Measurements from ENCODE around the gene E2F4.
A peak's percentile ranks its signal among the peaks of the same experiment; 100 is the strongest.

The E2F4 gene

DNA sequence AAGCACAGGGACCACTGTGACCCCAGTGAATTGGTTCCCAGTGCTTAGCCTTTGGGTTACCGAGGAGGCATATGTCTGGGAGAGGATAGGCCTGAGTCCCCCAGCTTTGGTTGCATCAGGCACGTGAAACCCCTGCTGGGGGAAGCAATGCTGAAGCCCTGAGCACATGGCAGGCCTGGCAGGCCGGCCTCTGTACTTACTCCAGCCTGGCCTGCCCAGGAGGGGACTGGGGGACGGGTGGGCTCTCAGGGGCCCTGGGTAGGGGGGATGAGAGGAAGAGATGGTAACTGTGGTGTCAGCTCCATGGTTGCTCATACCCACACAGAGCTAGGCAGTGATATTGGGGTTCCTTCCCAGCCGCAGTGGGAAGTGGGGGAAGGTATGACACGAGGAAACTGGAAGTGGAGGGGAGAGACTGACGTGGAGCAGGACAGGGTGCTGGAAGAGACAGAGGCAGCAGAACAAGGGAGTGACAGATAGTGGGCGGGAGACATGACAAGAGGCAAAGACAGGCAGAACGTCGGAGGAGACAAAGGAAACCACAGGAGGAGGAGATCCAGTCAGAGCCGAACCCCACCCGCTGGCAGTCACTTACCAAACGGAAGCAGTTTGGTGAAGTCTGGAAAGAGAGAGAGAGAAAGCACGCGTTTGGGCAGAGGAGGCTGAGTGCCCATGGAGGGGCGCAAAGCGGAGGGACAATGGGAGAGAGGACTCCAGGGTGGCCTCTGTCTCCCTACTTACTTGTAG lies 44.0 kb downstream of the E2F4 start:
- DNase-seq (ENCODE audit: low read depth) = no peak

DNA sequence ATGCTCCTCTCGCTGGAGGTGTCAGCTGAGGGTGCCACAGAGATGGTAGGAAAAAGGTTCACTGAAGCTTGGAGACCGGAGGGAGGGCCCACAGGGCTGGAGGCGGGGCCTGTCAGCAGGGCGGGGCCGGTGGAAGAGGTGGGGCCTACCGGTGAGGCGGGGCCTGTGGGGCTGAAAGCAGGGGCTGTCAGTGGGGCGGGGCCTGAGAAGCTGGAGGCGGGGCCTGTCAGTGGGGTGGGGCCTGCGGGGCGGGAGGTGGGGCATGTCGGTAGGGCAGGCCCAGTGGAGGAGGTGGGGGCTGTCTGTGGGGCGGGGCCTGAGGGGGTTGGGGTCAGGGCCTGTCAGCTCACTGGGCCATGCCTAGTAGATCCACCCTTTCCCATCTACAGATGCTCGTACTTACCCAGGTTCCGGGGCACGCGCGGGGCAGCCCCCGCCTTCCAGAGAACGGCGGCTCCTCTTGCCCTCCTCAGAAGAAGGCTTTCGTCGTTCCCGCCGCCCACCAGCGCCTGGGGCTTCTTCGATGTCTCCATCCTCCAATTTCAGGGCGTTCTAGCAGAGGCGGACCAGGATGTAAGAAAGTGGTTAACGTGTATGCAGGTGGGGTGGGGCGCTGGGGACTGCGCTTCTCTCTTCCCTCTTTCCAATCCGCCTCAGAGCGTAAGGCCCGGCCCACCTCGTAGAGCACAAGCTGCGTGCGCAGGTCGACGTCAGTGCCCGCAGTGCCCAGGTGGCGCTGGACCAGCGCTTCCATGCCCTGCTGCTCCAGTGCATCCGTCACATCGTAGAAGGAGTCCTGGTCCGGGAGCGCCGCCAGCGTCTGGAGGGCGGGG lies 44.8 kb downstream of the E2F4 start:
- DNase-seq (ENCODE audit: low read depth) = peak; percentile 49

DNA sequence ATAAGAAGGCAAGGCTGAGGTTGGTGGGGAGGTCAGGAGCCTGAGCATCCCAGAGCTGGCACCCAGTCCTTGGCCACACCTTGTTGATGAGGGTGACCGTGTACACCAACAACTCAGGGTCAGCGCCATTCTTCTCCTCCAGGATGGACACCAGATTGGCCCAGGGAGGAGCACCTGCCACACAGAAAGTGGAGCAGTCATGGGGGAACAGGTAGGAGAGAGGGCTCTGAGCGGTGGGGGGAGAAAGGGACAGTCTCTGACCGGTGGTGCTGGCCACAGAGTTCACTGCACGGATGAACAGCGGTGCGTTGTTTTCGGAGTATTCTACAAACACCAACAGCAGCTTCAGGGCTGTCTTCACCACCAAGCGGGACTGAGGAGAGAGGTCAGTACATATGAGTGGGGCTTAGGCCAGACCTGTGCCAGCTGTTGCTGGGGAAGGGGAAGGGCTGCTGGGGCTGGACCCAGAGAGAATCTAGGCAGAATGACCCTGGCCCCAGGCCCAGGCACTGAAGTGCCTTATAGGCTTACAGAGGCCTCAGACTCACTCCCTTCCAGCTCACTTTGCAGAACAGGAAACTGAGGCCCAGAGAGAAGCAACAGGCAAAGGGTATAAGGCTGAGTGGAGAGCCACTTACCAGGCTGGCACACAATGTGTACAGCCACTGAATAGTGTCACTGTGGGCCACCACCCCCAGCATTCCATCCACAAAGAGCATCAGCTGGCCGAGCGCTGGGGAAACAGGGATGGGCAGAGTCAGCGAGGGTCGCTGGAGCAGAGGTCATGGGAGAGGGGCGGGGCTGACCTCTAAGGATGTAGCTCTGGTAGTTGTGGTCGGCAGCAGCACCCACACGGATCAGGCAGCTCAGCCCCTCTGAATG lies 45.7 kb downstream of the E2F4 start:
- no peak for DNase-seq (ENCODE audit: low read depth)

DNA sequence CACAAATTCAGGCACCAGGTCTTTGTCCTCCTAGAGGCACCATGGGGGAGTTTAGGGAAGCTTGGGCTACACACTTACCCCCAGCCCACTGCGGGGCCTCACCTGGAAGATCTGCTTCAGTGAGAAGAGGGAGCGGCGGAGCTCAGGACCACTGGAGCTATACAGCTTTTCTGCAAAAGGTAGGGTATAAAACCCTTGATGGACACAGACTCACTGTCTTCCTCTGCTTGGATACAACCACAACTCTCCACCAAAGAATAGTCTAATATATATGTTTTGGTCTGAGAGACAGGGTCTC lies 46.3 kb downstream of the E2F4 start:
- no peak for DNase-seq (ENCODE audit: low read depth)

DNA sequence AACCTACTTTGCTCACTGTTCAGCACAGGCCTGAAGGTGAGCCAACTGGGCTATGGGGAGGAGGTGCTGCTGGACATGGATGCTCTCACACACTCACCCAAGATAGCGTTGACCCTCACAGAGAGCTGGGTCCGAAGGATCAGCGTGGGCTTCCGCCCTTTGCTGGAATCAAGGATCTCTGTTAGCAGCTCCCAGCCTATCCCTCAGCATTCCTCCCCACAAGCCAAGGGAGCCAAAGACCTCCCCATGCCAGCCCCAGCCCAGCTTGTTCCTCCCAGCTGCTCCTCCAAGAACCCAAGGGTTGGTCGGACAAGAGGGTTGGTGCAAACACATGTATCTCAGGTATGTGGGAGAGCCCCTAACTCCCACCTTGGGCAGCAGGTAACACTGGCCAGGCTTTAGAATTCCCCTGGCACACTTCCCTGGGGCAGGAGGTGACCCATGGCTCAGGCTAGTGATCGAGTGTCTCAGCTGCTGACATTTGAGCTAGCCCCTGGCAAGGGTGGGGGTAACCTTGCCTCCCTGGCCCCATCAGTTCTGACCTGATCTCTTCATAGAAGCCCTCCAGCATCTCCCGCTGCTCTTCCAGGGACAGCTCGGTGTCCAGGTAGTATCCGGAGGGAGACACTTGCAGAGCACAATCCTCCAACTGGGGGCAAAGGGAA lies 47.0 kb downstream of the E2F4 start:
- no peak for DNase-seq (ENCODE audit: low read depth)

DNA sequence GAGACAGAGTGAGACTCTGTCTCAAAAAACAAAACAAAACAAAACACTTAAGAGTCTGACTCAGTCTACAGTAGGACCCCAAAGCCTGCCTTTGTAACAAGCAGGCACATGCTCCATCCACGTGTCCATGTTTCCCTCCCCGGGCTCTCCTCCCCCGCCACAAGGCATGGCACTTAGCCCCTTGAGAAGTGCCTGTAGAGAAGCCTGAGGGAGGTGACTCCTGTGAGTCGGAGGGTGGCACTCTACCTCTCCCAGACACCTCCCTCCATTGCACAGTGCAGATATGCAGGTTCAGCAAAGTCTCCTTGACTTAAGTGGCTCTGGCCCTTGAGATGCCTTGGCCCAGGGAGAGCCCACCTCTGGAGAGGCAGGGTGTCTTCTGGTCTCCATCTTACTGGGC lies 48.6 kb downstream of the E2F4 start:
- no peak for DNase-seq (ENCODE audit: low read depth)

DNA sequence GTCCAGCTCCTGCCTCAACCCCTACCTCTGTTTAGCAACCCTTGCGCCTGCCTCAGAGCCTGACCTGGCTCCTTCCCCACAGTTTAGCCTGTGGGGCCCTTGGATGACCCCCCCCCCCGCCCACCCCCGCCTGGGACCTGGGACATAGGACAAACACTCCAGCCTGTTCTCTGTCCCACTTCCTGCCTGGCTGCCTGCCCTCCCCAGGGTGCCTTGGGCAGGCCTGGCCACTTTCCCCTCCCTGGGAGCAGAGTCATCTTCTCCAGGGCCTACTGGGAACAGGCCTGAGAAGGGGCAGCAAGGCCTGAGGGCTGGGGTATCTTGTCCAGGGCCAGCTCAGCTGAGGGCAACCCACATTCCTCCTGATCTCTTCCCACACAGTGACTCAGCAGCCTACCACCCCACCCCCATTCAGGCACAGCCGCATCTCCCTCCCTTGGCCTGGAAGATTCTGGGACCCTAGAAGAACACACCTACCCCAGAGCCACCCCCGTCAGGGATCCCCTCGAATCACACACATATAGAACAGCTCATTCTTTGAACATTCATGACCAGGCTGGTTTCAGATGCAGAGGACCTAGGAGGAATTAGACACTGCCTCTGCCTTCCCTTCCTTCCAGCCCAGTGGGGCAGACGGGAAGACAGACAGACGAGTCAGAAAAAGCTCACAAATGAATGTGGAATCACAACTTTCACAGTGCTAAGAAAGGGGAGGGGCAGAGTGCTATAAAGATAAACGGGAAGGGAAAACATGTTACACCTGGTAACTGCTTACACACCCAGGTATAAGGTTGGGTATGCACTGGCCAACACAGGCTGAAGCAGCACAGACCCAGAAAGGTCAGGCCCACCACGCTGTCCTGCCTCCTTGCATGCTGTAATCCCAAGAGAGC lies 49.3 kb downstream of the E2F4 start:
- DNase-seq (ENCODE audit: low read depth) = peak; percentile 91

DNA sequence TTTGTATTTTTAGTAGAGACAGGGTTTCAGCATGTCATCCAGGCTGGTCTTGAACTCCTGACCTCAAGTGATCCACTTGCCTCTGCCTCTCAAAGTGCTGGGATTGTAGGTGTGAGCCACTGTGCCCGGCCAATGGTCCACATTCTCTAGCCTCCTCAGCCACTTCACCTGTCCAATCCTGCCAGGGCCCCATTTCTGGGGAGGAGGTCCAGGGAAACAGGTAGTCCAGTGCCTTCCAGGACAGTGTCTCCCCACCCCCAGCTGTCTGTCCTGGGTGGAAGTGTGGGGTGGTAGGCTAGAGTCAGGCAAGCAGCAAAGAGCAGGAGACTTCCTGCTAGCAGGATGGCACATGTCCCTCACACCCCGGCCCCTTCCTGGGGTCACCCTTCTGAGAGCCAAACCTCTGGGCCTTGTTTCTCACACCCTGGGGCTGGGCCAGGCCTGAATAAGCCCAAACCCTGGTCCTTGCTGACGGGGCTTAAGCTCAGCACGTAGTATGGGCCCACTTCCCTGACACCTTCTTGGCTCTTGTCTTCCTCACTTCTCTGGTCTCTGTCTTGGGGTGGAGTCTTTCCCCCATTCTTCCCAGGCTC lies 50.3 kb downstream of the E2F4 start:
- no peak for DNase-seq (ENCODE audit: low read depth)

DNA sequence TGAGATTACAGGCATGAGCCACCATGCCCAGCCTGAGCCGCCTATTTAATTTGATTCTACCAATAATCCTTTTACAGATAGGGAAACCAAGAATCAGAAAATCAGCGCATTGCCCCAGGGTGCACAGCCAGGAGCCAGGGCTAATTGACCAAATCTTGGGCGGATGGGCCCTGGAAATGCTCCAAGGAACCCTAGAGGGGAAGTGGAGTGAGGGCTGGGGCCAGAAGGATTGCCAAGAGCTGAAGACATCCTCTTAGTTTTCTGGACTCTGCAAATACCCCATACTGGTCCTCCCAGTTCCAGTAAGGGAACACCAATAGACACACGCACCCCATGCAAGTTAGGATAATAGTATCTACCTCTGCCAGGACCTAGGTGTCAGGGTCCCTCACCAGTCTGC lies 51.5 kb downstream of the E2F4 start:
- DNase-seq (ENCODE audit: low read depth) = no peak

DNA sequence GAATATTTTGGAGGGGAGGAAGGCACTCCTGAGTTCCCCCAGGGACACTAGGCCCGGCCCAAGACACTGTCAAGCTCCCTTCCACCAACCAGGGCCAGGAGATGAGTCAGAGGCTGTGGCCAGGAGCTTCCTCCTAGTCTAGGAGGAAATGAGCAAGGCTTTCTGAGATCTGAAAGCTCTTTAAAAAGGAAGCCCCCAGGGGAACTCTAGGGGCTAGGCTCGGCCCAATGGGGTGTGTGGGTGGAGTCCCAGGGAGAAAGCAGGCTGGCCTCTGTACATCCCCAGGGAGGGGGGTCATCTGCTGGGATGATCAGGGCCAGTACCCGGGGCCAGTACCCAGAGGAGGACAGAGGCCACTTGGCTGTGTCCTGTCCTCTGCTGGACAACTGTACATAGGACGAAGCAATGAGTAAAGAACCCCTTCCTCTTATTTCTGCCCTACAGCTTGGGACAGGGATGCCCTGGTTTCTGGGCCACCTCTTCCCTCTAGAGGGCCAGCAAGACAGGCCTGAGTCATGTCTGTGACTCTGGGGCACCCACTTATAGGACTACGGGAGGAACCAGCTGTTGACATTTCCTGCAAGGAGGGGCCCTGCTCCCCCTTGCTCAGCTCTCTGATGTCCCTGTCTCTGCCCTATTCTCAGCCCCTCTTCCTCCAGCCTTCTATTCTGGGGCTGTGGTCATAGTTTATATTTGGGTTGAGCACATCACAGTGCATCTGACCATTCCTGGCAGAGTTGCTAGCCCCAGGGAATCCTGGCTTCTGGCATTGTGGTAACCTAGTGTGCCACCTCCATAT lies 52.6 kb downstream of the E2F4 start:
- DNase-seq (ENCODE audit: low read depth) = peak; percentile 89

DNA sequence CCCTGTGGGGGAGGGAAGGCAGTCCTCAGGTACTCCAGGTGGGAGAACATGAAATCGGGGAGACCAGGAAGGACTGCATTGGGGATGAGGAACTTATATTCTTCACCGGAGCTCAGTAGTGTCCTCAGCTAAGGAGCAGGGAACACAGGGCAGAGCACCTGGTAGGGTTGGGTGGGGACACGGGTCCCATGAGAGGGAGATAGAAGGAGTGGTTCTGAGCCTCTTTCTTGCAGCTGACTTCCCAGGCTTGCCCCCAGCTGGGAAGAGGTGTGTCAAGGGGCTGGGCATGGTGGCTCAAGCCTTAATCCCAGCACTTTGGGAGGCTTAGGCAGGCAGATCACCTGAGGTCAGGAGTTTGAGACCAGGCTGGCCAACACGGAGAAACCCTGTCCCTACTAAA lies 53.2 kb downstream of the E2F4 start:
- DNase-seq (ENCODE audit: low read depth) = no peak

DNA sequence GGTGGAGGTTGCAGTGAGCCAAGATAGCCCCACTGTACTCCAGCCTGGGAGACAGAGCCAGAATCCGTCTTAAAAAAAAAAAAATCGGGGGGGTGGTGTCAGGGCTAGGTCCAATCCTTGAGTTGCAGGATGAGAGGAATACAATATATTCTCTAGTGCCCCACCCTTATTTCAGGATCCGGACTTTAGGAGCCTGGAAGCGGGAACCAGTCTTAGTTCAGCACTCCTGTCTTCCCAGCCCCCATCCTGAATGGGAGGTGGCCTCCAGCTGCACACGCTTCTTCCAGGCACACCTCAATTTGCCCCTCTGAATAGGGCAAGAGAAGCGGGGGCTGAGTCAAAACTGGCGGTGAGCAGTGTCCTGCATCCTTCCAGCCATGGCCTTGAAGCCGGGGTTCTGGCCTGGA lies 53.7 kb downstream of the E2F4 start:
- no peak for DNase-seq (ENCODE audit: low read depth)

DNA sequence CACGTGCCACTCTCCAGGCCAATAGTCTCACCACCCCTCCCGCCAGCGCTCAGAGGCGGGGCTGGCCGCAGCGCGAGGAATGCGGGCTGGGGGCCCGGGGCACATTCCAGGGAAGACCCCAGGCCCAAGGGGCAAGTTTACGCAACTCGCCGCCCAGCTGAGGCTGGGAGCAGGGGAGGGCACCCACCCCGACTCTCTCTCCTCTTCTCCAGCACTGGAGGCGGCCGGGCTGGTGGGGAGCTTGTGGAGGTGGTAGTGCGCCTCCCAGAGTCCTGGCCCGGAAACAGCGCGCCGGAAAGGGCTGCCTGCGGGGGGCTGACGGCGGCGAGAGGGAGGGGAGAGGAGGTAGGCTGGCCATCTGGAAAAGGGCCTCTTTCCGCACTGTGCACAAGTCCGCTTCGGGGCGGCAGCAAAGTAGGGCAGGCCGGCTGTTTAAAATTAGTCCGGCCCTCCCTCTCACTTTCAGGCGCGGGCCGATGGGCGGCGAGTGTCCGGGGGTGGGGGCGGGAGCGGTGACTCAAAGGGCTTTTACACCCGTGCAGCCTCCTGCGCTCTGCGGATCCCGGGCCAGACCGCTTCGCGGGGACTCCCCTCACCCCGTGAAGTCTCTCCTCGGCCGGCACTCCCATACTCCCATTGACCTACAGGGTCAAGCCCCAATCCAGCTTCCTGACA lies 54.3 kb downstream of the E2F4 start:
- peak; percentile 92 for DNase-seq (ENCODE audit: low read depth)

DNA sequence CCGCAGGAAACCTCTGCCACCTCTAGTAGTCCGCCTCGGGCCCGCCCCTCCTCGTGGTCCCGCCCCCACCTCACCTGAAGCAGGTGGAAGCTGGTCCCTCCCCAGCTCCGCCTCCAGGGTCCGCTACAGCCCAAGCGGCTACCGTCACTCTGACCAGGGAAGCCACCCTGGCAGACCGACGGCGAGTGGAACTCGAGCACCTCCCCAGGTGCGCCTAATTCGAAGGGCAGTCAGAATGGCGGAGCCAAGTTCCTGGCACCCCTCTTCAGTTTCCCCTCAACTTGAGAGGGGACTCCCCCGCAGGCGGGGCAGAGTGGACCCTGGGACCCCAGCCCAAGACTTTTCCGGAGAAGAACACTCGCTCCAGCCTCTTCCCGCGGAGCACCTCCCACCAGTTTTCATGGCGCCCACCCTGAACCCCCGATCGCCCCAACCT lies 54.8 kb downstream of the E2F4 start:
- DNase-seq (ENCODE audit: low read depth) = no peak

DNA sequence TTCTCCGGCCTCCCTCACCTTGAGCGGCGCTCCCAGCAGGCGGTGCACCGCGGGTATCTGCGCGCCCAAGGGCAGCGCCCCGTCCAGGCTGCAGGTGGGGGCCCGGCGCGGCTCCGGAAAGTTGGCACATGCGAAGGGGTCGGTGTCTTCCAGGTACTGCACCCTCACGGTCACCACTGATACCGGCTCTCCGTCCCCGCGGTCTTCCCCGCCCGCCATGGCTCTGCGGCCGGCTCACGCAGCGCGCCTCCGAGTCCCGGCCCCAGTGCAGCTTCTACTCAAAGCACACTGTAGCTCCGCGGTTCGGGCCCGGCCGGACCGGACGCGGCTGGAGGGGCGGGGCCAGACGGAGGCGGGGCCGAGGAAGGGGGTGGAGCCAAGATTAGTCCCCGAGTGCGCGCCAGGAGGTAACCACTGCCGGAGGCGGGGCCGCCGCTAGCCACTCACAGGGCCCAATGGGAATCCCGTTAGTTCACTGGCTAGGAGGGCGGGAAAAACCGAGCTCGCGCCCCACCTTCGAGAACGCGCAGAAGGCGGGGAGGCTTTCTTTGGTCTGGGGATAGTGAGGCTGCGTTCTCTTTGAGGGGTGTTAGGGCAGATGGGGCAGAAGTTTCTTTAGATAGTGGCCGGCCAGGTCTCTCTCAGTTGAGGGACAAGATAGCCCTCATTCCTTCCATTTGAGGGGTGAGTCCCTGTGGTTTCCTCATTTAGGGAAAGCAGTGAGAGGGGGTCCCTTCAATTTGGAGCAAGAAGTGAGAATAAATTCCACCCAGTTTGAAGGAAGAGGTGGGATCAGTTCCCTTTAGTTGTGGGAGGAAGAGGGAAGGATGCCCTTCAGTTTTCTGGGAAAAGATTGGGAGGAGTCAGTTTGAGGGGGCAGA lies 55.5 kb downstream of the E2F4 start, which contains the start of gene FHOD1:
Gene FHOD1, minus strand, starts transcription at position 290 of the 881 bp plus-strand sequence. Its CDS starts 71 bp downstream, at position 219.
- DNase-seq (ENCODE audit: low read depth) = peak; percentile 94

DNA sequence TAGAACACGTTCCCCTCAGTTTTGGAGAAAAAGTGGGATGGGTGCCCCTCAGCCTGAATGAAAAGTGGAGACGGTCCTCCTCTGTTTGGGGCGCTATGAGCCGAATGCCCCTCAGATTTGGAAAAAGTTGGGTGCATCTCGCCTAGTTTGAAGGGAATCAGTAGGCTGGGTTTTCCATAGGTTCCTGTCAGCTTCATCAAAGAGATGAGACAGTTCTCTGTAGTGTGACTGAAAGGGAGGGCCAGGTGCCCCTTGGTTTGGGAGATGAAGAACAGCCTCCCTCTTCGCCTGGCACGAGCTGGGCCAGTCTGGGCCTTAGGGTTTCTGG lies 56.1 kb downstream of the E2F4 start:
- DNase-seq (ENCODE audit: low read depth) = no peak

All from fibroblast of gingiva (primary cell).